ENCODE data around the gene ERFE. TPM values are rescaled to one million over a fixed set of nuclear protein-coding genes. Genes with fewer than 3 reads are reported as not detected.

ERFE gene
- total RNA-seq, 1 experiment from 2014 or later = 2.8 TPM

Other genes with a start within 250 kb of the ERFE start
- 52.2 and 63.3 TPM in 2 replicates for gene UBE2F, start 192.0 kb upstream of the ERFE start, total RNA-seq (2014; rRNA removed; shearing (Covaris generic); ENCODE audit: low replicate concordance)
- 20.5 and 48.0 TPM in 2 replicates for gene SCLY, start 98.0 kb upstream of the ERFE start, total RNA-seq (2014; rRNA removed; shearing (Covaris generic); ENCODE audit: low replicate concordance)
- 1.0 TPM in 2 replicates for gene ESPNL, start 58.6 kb upstream of the ERFE start, total RNA-seq (2014; rRNA removed; shearing (Covaris generic); ENCODE audit: low replicate concordance)
- gene KLHL30, start 20.3 kb upstream of the ERFE start, total RNA-seq (2014; rRNA removed; shearing (Covaris generic); ENCODE audit: low replicate concordance) = not detected in 2 replicates
- gene ILKAP, start 44.7 kb downstream of the ERFE start, total RNA-seq (2014; rRNA removed; shearing (Covaris generic); ENCODE audit: low replicate concordance) = 36.8 and 50.7 TPM in 2 replicates
- 3.3 and 25.8 TPM in 2 replicates for gene HES6, start 81.1 kb downstream of the ERFE start, total RNA-seq (2014; rRNA removed; shearing (Covaris generic); ENCODE audit: low replicate concordance)
- gene PER2, start 129.6 kb downstream of the ERFE start, total RNA-seq (2014; rRNA removed; shearing (Covaris generic); ENCODE audit: low replicate concordance) = 19.0 and 23.3 TPM in 2 replicates
- 16.0 and 18.4 TPM in 2 replicates for gene TRAF3IP1, start 161.5 kb downstream of the ERFE start, total RNA-seq (2014; rRNA removed; shearing (Covaris generic); ENCODE audit: low replicate concordance)

Data from Karpas-422 (cell line).